ENCODE measurements around the gene CTBP1.

The CTBP1 gene

DNA sequence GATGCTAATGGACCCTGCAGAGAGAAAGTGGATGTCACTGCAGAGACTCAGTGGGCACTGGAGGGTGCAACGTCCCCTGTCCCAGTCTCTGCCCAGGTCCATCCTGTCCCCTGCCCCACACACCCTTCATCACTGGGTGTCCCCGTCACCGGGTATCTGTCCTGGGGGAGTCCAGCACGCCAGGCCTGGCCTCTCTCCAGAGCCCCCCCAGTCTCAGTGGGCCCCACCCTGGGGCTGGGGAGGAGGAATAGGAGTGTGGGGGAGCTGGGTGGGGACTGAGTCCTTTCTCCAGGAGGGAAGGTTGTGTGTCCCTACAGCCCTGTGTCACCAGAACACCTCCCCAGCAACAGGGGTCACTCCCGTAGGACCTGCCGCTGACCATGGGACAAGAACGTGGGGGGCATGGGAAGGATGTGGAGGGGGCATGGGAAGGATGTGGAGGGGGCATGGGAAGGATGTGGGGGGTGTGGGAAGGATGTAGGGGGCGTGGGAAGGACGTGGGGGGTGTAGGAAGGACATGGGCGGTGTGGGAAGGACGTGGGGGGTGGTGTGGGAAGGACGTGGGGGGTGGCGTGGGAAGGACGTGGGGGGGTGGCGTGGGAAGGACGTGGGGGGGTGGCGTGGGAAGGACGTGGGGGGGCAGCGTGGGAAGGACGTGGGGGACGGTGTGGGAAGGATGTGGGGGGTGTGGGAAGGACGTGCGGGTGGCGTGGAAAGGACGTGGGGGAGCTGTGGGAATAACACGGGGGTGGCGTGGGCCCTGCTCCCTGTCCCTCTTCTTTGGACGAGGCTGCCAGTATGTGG lies 55.5 kb downstream of the CTBP1 start:
- DNase-seq = peak; percentile 5

DNA sequence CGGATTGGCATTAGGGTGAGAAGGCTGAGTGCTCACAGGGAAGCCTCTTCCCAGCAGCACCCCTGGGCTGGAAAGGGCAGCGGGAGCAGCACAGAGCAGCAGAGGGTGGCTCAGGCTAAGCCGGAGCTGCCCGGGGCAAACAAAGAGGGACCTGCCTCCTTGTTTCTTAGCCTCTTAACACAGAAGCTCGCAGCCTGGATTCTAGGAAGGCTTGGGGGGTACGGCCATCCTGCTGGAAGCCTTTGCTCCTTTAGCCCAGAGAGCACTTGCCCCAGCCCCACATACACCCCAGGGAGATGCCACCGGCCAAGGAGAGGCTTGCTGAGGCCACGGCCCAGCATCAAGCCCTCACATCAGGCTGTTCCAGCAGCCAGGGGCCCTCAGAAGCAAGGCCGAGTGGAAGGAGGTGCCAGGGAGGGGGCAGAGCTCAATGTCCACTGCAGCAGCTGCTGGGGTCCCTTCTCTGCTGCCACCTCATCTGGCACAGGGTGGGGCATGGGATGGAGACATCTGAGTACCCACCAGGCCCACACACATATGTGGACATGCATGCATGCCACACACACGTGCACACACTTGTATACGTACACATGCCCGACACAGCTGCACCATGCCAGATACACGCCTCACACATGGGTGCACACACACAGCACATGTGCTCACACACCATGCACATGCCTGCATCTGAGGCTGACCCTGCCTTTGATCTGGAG lies 56.3 kb downstream of the CTBP1 start:
- DNase-seq = no peak

DNA sequence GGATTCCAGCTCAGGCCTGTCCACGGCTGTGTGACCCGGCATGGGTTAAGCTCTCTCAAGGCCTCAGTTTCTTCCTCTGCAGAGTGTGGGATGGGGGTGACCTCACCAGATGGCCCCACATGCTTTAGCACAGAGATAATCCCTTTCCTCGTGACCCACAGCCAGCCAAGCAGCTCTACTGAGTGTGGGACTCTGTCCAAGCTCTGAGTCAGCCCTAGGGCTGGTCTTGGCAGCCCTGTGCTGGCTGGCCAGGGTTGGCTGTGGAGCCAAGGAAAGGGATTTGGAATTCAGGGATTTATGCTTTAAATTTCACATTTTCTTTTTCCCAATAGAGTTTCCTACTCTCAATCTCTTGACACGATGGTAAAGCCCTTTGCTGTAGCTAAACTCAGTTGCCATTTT lies 56.8 kb downstream of the CTBP1 start:
- no peak for DNase-seq

DNA sequence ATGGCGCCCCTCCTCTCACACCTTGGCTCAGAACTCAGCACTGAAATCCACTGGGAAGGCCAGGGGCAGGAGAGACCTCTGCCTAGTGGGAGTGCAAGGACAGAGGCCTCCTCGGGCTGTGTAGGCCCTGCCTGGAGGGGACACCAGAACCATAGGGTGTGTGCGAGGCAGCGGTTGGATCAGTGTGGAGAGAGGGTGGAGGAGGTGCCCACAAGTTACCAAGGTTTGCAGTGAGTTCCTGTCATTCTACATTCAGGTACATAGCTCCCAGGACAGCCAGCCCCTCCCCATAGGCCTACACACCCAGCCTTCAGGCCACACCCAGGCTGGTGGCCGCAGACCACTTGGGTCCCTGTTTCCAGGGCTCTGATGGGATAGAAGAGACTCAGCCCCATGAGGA lies 57.3 kb downstream of the CTBP1 start:
- DNase-seq = no peak

GRCh38 chr4:1187182-1187581 lies 61.7 kb downstream of the CTBP1 start:
- peak; percentile 9 for DNase-seq

- no peak for DNase-seq
Observed at GRCh38 chr4:1183985-1184773, 64.8 kb downstream of the CTBP1 start.

- no peak for DNase-seq
Observed at GRCh38 chr4:1182313-1182712, 66.6 kb downstream of the CTBP1 start.

- no peak for DNase-seq
Observed at GRCh38 chr4:1180663-1181062, 68.3 kb downstream of the CTBP1 start.

DNA sequence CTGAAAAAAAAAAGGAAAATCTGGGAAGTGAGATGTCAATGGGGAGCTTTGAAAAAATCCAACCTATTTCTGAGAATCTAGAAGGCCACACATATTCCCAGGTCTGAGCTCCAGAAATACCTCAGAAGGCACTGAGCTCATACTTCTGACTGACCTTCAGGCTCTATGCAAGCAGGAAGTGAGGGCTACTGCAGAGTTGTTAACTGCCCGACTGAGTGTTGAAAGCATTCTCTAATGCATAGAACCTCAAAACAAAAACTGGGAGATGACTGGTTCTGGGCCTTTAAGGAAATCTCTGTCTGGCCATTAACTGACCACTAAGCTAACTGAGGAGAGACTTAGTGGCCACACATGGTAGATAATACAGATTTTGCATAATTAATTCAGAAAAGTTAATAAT lies 69.0 kb downstream of the CTBP1 start:
- no peak for DNase-seq

- DNase-seq = no peak
Observed at GRCh38 chr4:1179089-1179441, 69.9 kb downstream of the CTBP1 start.

DNA sequence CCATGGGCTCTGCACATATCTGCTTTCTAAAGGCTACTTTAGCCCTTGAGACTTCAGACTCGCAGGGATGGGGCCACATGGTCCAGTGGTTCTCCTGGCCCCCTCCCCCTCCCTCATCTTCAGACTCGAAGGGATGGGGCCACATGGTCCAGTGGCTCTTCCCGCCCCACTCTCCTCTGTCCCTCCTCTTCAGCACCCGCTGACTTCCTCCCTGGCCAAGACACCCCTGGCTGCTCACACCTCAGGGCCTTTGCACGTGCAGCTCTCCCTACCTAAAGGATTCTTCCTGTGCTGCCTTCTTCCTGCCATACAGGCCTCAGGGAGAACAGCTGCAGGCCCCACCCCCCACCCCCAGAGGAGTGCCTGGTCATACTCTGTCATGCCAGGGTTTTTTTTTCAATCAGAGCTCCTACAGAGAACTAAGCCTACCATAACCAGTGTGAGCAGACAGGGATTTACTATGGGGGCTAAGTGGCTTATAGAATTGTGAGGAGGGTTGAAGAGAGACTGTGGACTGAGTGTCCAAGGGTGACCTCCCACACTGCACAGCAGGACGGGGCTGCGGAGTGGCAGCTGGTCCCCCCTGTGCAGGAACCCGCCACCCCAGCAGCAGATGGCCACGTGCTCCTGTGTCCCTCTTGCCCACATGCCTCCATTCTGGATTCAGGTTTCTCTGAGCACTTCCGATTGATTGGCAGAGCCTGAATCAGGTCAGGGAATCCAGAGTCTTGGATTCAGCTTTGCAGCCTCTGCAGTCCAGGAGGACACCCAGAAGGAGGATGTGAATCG lies 70.4 kb downstream of the CTBP1 start:
- no peak for DNase-seq

DNA sequence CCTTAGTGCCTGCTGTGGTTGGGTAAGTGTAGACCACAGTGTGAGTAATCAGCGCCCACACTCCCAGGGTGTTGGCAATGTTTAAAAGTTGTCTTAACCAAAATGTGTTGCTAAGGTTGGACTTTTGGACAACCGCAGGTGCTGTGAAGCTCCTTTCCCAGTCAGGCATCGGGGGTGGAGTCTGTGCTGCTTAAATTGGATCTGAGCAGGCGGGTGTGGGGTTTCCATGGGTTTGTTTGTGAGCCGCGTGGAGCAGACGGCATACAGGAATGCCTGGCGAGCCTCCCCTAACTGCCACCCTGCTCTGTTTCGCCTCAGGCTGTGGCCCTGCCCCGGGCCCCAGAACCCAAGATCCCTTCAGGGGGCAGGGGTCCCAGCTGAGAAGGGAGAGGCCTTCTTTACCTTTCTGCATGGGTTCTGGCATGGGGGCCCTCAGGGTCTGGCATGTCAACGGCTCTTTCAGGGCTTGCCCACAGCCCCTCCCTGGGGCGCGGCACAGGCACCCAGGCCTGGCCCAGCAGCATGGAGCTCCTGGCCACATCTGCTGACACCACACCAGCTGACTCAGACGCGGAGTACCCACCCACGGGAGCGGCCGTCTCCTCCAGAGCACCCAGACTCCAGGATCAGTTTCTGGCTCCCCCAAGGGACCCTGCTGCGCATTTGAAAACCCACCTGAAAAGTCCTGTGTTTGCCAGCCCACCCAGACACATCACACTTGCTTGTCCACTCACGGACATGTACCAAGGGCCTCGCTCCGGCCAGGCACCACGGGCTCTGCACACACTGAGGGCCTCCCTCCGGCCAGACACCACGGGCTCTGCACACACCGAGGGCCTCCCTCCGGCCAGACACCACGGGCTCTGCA lies 71.4 kb downstream of the CTBP1 start:
- DNase-seq = no peak

- DNase-seq = no peak
Observed at GRCh38 chr4:1176398-1177273, 72.3 kb downstream of the CTBP1 start.

DNA sequence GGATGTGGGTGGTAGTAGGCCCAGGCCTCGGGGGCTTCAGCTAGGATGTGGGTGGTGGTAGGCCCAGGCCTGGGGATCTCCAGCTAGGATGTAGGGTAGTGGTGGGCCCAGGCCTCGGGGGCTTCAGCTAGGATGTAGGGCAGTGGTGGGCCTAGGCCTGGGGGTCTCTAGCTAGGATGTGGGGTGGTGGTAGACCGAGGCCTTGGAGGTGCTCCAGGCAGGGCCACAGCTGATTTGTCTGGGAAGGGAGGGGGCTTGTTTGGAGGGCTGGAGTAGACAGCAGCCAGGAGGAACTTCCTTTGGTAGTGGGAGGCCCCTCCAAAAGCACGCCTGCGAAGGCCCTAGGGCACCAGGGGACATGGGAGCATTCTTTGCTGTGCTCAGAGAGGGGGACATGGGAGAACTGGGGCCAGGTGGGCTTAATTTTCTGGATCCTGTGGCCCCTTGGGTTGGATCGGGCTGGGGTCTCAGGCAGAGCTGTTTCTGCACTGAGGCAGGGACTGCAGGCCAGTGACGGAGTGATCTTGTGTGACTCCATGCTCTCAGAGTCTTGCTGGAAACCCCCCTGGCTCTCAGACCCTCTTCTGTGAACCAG lies 73.2 kb downstream of the CTBP1 start:
- DNase-seq = no peak

- no peak for DNase-seq
Observed at GRCh38 chr4:1174941-1175634, 73.8 kb downstream of the CTBP1 start.

GRCh38 chr4:1172971-1173757 lies 75.8 kb downstream of the CTBP1 start:
- DNase-seq = no peak

DNA sequence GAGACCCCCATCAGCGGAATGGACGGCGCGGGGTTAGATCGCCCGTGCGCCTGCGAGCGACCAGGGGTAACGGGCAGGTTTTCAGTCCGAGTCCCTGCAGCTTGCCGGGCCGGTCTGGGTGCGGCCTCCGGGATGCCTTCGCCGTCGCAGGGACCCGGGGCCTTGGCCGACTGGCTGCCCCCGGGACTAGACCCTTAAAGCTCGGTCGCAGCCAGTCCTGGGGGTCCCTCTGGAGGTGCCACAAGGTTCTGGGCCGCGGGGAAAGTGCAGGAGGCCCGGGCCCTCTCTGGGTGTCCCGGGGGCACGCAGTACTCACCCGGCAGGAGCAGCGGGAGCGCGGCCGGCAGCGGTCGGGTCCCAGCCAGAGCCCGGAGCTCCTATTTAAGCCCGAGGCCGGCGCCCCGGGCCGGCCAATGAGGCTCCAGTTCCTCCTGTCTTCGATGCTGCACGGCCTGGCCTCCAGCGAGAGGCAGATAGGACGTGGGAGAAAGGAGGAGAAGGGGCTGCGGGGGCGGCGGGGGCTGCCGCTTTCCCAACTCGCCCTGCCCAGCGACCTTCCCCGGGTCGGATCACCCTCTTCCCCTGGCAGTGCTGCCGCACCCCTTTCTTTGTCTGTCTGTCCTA lies 76.6 kb downstream of the CTBP1 start, which contains the start of gene SPON2:
TSS of gene SPON2 (minus strand) at position 356 of the 624 bp plus-strand sequence.
- DNase-seq = no peak

Measured in activated CD4-positive, alpha-beta T cell treated with anti-CD3 and anti-CD28 coated beads for 1 hour (primary cell).